Thyroid gland (tissue), 4 donors: ENCODE data around the gene TMEM222. TPM values are rescaled to one million over a fixed set of nuclear protein-coding genes. Genes with fewer than 3 reads are reported as not detected.

ENCODE experiments used
- DNase-seq, 2 donors: peaks; one replicate each; pipeline ENCODE4 v3.0.0-alpha.2; 2019
- H3K27ac ChIP-seq, 3 donors: fragments of 200-600 bp; sonication (generic); 1 replicate in 2 of 3; 2 replicates in 1 of 3; pipeline ENCODE4 v1.5.1; 2016 to 2019; ENCODE audit warnings: mild to moderate bottlenecking in 1 of 3, moderate library complexity in 1 of 3
- H3K27me3 ChIP-seq: fragments of 200-600 bp; sonication (generic); one replicate; pipeline ENCODE4 v1.5.1; 2019
- H3K36me3 ChIP-seq, 2 donors: fragments of 200-600 bp; sonication (generic); one replicate each; pipeline ENCODE4 v1.5.1; 2016 to 2019
- H3K4me1 ChIP-seq, 2 donors: fragments of 200-600 bp; sonication (generic); one replicate each; pipeline ENCODE4 v1.5.1; 2017 to 2019
- H3K4me3 ChIP-seq, 3 donors: fragments of 200-600 bp; sonication (generic); replicated peaks in 1 of 3; 1 replicate in 2 of 3; 2 replicates in 1 of 3; pipeline ENCODE4 v1.5.1; 2016; ENCODE audit warnings: mild to moderate bottlenecking in 1 of 3
- H3K9me3 ChIP-seq: fragments of 200-600 bp; sonication (generic); one replicate; pipeline ENCODE4 v1.5.1; 2017
- POLR2A ChIP-seq, 2 donors: fragments of 450-650 bp; IDR thresholded peaks; one replicate each; pipeline ENCODE4 v1.6.1; 2017; ENCODE audit warnings: antibody characterized with exemption in 2 of 2, mild to moderate bottlenecking in 2 of 2, moderate library complexity in 1 of 2
- WGBS, 2 donors: methylation state at CpG; one replicate each; pipeline ENCODE4 v1.1.5; 2017; 5-methylcytosine and 5-hydroxymethylcytosine counted together
- intact Hi-C: fragments of 100-400 bp; cut with DNase I; formaldehyde crosslinking; loops from one replicate; pipeline ENCODE4 v1.15.1; 2023
- total RNA-seq, 4 donors: library from RNA; depleted of rRNA; stranded (reverse); fragments of >200 nt; gene quantifications; one replicate each; pipeline ENCODE4 v1.2.3, GENCODE V29; 2016
- TF ChIP-seq, protein P1 (sequence below), 6 experiments: fragments of 200-600 bp in 3 of 6; fragments of 450-650 bp in 3 of 6; sonication (generic) in 3 of 6; IDR thresholded peaks; one replicate each; pipeline ENCODE4 v1.5.1; 2016 to 2019; ENCODE audit warnings: antibody characterized with exemption in 6 of 6, mild to moderate bottlenecking in 2 of 6, inconsistent platforms in 1 of 6, moderate library complexity in 1 of 6

The TMEM222 gene
- total RNA-seq, 4 donors from 2014 or later, result 22.7 to 46.0 (median 30.9) TPM

DNA sequence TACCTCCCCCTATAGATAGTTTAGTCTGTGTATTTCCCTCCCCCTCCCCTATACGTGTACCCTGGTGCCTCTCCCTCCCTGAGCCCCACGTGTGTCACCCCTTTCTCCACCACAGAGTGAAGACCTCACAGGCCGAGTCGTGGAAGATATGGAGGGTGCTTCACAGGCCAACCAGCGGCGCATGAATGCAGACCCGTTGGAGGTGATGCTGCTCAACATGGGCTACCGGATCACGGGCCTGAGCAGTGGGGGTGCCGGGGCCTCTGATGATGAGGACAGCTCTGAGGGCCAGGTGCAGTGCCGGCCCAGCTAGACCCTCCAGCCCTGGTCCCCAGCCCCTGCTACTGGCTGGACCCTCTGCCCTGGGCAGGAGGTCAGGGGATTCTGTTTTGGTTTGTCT, 15.9 kb upstream of the TMEM222 start:
- intact Hi-C loops, result no loop called here
- Histone ChIP-seq H3K9me3 (no peaks in the 10 kb centered on the region), H3K4me1 (no peaks in the 10 kb centered on the region), H3K36me3 (peaks cover 12 to 25% of the 10 kb centered on the region in 2 donors), H3K4me3 (no peak overlapping the region), H3K27ac (no peak overlapping the region), H3K27me3 (no peaks in the 10 kb centered on the region)
- TF ChIP-seq, protein P1, sequence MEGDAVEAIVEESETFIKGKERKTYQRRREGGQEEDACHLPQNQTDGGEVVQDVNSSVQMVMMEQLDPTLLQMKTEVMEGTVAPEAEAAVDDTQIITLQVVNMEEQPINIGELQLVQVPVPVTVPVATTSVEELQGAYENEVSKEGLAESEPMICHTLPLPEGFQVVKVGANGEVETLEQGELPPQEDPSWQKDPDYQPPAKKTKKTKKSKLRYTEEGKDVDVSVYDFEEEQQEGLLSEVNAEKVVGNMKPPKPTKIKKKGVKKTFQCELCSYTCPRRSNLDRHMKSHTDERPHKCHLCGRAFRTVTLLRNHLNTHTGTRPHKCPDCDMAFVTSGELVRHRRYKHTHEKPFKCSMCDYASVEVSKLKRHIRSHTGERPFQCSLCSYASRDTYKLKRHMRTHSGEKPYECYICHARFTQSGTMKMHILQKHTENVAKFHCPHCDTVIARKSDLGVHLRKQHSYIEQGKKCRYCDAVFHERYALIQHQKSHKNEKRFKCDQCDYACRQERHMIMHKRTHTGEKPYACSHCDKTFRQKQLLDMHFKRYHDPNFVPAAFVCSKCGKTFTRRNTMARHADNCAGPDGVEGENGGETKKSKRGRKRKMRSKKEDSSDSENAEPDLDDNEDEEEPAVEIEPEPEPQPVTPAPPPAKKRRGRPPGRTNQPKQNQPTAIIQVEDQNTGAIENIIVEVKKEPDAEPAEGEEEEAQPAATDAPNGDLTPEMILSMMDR (IDR thresholded peaks at IDR 0.05), result no peak
- TF ChIP-seq POLR2A (IDR thresholded peaks at IDR 0.05), result no peak
- no peak for DNase-seq
- WGBS, 2 donors, result 78 to 82% methylated on average over 8 to 11 of the region's 11 CpGs

DNA sequence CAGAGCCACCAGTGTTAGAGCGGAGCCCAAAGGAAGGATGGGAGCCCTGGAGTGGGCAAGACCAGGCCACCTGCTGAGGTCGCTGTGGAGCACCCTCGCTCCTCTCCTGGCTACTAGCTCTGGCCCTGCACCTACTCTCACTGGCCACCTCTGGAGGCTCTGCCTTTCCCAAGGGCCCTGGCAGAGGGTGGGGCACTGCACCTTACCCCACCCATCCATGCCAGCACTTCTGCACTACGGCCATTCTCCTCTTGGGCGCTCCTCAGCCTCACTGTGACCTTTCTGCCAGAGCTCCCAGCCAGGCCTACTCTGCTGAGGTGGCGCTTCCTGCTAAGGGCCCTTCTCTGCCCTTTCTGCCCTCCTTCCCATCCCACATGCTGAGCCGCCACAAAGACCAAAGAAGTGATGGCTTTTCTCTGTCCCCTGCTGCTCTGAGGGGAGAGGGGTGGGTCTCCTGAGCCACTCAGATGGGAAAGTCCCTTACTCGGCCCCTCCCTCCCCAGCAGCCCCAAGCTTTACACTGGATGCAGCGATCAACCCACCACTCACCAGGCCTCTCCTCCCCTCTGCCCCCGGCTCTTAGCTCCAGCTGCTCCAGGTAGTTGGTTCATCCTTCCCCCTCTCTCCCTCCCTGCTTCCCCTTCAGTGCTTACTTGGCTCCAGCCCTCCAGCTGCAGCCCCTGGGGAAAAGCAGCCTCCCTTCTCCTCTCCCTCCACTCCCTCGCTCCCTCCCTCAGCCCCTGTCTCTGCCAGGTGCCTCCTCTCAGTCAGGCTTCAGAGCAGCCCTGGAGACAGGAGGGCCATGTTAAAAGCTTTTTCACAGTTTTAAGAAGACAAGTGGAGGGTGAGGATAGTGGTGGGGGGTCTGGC, 14.8 kb upstream of the TMEM222 start:
- no peaks in the 10 kb centered on the region for H3K9me3 ChIP-seq
- intact Hi-C loops, result no loop called here
- DNase-seq, result no peak
- H3K27me3 ChIP-seq, result no peaks in the 10 kb centered on the region
- no peak overlapping the region for H3K4me3 ChIP-seq
- H3K27ac ChIP-seq, result no peak overlapping the region
- TF ChIP-seq, protein P1 (IDR thresholded peaks at IDR 0.05), result no peak
- no peak for TF ChIP-seq POLR2A (IDR thresholded peaks at IDR 0.05)
- WGBS, 2 donors, result 82 to 84% methylated on average over 7 to 10 of the region's 11 CpGs
- H3K4me1 ChIP-seq, result no peaks in the 10 kb centered on the region
- peaks cover 5 to 15% of the 10 kb centered on the region in 2 donors for H3K36me3 ChIP-seq

DNA sequence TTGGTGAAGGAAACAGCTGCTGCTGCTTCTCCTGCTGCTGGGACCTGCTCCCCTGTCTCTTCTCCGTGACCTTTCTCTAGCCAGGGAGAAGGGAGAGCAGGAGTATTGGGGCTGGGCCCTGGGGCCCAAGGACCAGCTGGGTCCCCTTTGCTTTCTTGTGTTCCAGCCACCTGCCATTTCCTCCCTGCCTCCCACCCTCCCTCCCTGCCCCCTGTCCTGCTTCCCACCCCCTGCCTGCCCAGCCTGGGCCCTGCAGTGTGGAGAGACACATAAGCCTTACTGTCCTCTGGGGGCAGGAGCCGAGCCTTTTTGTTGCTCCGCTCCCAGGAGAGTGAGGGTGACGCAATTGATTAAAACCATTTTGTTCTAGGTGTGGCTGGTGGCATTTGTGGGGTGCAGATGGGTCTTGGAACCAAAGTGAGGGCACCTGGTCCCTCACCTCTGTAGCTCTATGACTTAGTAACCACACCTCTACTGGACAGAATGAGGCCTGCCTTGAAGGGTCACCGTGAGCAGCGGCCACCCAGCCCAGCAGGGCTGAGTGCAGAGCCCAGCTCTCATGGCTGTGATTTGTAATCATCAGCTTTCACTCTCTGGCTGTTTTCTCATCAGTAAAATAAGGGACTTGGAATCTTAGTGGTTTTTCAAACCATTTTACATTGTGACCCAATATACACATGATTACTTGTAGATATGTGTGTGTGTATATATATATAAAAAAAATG, 13.9 kb upstream of the TMEM222 start:
- H3K27ac ChIP-seq, result no peak overlapping the region
- H3K27me3 ChIP-seq, result no peaks in the 10 kb centered on the region
- no peaks in the 10 kb centered on the region for H3K4me1 ChIP-seq
- no peaks in the 10 kb centered on the region for H3K9me3 ChIP-seq
- no peak overlapping the region for H3K4me3 ChIP-seq
- no peak for DNase-seq
- WGBS, 2 donors, result 87 to 88% methylated on average over 6 of the region's 6 CpGs
- peaks cover 0 to 12% of the 10 kb centered on the region in 2 donors for H3K36me3 ChIP-seq
- intact Hi-C loops, result no loop called here
- TF ChIP-seq, protein P1 (IDR thresholded peaks at IDR 0.05), result no peak
- TF ChIP-seq POLR2A (IDR thresholded peaks at IDR 0.05), result no peak

DNA sequence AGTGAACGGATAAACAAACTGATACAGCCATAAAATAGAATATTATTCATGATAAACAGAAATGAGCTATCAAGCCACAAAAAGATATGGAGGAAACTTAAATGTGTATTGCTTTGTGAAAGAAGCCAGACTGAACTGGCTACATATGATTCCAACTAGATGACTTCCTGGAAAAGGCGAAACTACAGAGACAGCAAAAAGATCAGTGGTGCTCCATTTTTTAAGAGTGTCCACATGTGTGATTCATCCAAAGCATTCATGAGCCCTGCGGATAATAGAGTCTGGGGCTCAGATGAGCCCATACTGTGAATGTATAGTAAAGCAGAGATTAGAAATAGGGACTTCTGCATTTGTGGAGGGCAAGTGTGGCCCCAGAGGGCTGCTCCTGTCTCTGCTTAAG, 7.8 kb upstream of the TMEM222 start:
- Histone ChIP-seq H3K36me3 (no peaks in the 10 kb centered on the region), H3K27me3 (no peaks in the 10 kb centered on the region), H3K4me1 (no peaks in the 10 kb centered on the region), H3K4me3 (no peak overlapping the region), H3K9me3 (no peaks in the 10 kb centered on the region), H3K27ac (no peak overlapping the region)
- 86 to 88% methylated on average over 3 of the region's 3 CpGs for WGBS, 2 donors
- TF ChIP-seq, protein P1 (IDR thresholded peaks at IDR 0.05), result no peak
- no peak for TF ChIP-seq POLR2A (IDR thresholded peaks at IDR 0.05)
- no peak for DNase-seq
- intact Hi-C loops, result no loop called here

DNA sequence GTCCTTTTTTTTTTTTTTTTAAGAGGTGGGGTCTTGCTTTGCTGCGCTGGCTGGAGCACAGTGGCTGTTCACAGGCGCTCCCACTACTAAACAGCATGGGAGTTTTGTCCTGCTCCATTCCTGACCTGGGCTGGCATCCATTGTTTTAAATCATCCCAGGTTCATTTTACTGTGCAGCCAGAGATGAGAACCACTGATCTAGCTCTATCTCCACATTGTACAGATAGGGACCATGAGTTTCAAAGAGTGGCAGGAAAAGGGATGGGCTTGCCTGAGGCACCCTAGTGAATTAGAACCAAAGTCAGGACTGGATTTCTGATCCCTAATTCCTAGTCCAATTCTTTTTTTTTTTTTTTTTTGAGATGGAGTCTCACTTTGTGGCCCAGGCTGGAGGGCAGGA, 7.2 kb upstream of the TMEM222 start:
- H3K4me1 ChIP-seq, result no peaks in the 10 kb centered on the region
- DNase-seq, result no peak
- no peaks in the 10 kb centered on the region for H3K36me3 ChIP-seq
- H3K27ac ChIP-seq, result no peak overlapping the region
- no peaks in the 10 kb centered on the region for H3K27me3 ChIP-seq
- H3K4me3 ChIP-seq, result no peak overlapping the region
- no peak for TF ChIP-seq POLR2A (IDR thresholded peaks at IDR 0.05)
- TF ChIP-seq, protein P1 (IDR thresholded peaks at IDR 0.05), result no peak
- intact Hi-C loops, result no loop called here
- no peaks in the 10 kb centered on the region for H3K9me3 ChIP-seq
- WGBS, 2 donors, result 74 to 77% methylated on average over 2 of the region's 2 CpGs
